ENCODE results near the gene C12orf76. TPM values are rescaled to one million over a fixed set of nuclear protein-coding genes. Genes with fewer than 3 reads are reported as not detected.

The C12orf76 gene
- total and polyA plus RNA-seq, 2 of the 13 experiments (the other 11 are each of a cell fraction or from before 2014, with no cell fraction given): 15.8 to 38.4 TPM

GRCh38 chr12:110010853-110011723 lies 37.2 kb downstream of the C12orf76 start:
- FAIRE-seq (peak; percentile 77), ATAC-seq (peak; percentile 90), DNase-seq (ENCODE audit: low spot score) (peak; percentile 85)
- BruUV-seq (replicated peaks): no TSS peak
- in situ Hi-C loops (cut with HindIII; ENCODE audit: extremely low pct_ligation_motif_present, low pct_unique_long_range_greater_than_20kb) (no loop called here), intact Hi-C loops (cut with micrococcal nuclease; ENCODE audit: unreplicated experiment) (no loop called here)
- Histone ChIP-seq H3K36me3 (replicated peaks in 1 of 2; ENCODE audit: control insufficient read depth in 1 of 2, insufficient read depth in 2 of 2, low read length in 2 of 2) (peaks cover 4 to 24% of the 10 kb centered on the region in 2 experiments; a peak in 4 of 5 replicates), H3K27me3 (ENCODE audit: control insufficient read depth in 1 of 2, insufficient read depth in 2 of 2, low read length in 2 of 2) (no peaks in the 10 kb centered on the region), H2AFZ (ENCODE audit: low read length) (no peak overlapping the region), H3K27ac (ENCODE audit: extremely low read length, insufficient read depth, low read length) (peak overlapping the region; percentile 90), H3K79me2 (ENCODE audit: insufficient read depth, low read length) (peaks cover 48% of the 10 kb centered on the region), H3K9me3 (ENCODE audit: low read length) (no peaks in the 10 kb centered on the region), H3K4me1 (ENCODE audit: insufficient read depth, low read length) (peaks cover 42% of the 10 kb centered on the region), H3K4me2 (ENCODE audit: low read depth, low read length) (peak overlapping the region; percentile 62), H3K4me3 (replicated peaks in 1 of 3; ENCODE audit: insufficient read depth in 1 of 3, low read depth in 2 of 3, low read length in 3 of 3) (peak overlapping the region in 1 of 3 experiments; percentile 8; a peak in 1 of 6 replicates), H4K20me1 (ENCODE audit: insufficient read depth, low read length) (no peaks in the 10 kb centered on the region), H3K9ac (ENCODE audit: insufficient read depth, low read depth, low read length) (peak overlapping the region; percentile 66)
- CTCF ChIA-PET (ENCODE audit: low intra/inter-chr PET ratio, low total read pairs): no interaction called here
- POLR2A ChIA-PET: interaction anchor here (0.7 to 2.9 kb wide), 5 partner anchors 12 to 29 kb away, joined by 3 to 12 read pairs (median 5); partner anchors contain the start of gene ANKRD13A
- 63% methylated on average over 13 of the region's 13 CpGs for WGBS (ENCODE audit: low lambda C conversion rate)
- TF ChIP-seq ZNF674 (CRISPR knock-in tag; IDR thresholded peaks at IDR 0.05; ENCODE audit: low read depth): no peak
- no peak for TF ChIP-seq HOXD1 (CRISPR knock-in tag; IDR thresholded peaks at IDR 0.05)
- TF ChIP-seq NFKBIZ (CRISPR knock-in tag; IDR thresholded peaks at IDR 0.05): no peak
- TF ChIP-seq YEATS2 (CRISPR knock-in tag; IDR thresholded peaks at IDR 0.05; ENCODE audit: borderline replicate concordance): no peak
- TF ChIP-seq ZNF574 (CRISPR knock-in tag; IDR thresholded peaks at IDR 0.05): peak; percentile 51; the same call in 1 of the 2 replicates
- TF ChIP-seq MYC (CRISPR knock-in tag; IDR thresholded peaks at IDR 0.05; ENCODE audit: borderline replicate concordance): peak; percentile 50; the same call in 1 of the 2 replicates
- TF ChIP-seq SNRNP70 (IDR thresholded peaks at IDR 0.05; ENCODE audit: low read depth, low read length): no peak
- TF ChIP-seq, protein P1, sequence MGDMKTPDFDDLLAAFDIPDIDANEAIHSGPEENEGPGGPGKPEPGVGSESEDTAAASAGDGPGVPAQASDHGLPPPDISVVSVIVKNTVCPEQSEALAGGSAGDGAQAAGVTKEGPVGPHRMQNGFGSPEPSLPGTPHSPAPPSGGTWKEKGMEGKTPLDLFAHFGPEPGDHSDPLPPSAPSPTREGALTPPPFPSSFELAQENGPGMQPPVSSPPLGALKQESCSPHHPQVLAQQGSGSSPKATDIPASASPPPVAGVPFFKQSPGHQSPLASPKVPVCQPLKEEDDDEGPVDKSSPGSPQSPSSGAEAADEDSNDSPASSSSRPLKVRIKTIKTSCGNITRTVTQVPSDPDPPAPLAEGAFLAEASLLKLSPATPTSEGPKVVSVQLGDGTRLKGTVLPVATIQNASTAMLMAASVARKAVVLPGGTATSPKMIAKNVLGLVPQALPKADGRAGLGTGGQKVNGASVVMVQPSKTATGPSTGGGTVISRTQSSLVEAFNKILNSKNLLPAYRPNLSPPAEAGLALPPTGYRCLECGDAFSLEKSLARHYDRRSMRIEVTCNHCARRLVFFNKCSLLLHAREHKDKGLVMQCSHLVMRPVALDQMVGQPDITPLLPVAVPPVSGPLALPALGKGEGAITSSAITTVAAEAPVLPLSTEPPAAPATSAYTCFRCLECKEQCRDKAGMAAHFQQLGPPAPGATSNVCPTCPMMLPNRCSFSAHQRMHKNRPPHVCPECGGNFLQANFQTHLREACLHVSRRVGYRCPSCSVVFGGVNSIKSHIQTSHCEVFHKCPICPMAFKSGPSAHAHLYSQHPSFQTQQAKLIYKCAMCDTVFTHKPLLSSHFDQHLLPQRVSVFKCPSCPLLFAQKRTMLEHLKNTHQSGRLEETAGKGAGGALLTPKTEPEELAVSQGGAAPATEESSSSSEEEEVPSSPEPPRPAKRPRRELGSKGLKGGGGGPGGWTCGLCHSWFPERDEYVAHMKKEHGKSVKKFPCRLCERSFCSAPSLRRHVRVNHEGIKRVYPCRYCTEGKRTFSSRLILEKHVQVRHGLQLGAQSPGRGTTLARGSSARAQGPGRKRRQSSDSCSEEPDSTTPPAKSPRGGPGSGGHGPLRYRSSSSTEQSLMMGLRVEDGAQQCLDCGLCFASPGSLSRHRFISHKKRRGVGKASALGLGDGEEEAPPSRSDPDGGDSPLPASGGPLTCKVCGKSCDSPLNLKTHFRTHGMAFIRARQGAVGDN (CRISPR knock-in tag; IDR thresholded peaks at IDR 0.05): peak; percentile 28; the same call in 1 of the 2 replicates
- TF ChIP-seq NCOA2 (CRISPR knock-in tag; IDR thresholded peaks at IDR 0.05): peak; percentile 77
- peak; percentile 35; the same call in 1 of the 2 replicates for TF ChIP-seq FOXA3 (CRISPR knock-in tag; IDR thresholded peaks at IDR 0.05)
- no peak for TF ChIP-seq MAF1 (CRISPR knock-in tag; IDR thresholded peaks at IDR 0.05; ENCODE audit: borderline replicate concordance)
- TF ChIP-seq ZMAT5 (CRISPR knock-in tag; IDR thresholded peaks at IDR 0.05; ENCODE audit: borderline replicate concordance, low read depth): no peak
- TF ChIP-seq JUND (CRISPR knock-in tag; IDR thresholded peaks at IDR 0.05): no peak
- TF ChIP-seq ZNF18 (CRISPR knock-in tag; IDR thresholded peaks at IDR 0.05; ENCODE audit: insufficient replicate concordance): peak; percentile 80

All from HepG2 (cell line).